Tibial artery (tissue), 4 donors: ENCODE data around the gene VGLL2.
A peak's percentile ranks its signal among the peaks of the same experiment; 100 is the strongest.

Source experiments
- DNase-seq, 2 donors: peaks; one replicate each; pipeline ENCODE4 v3.0.0-alpha.2; 2019
- H3K27ac ChIP-seq, 2 donors: fragments of 200-600 bp; sonication (generic) in 1 of 2; 1 replicate in 1 of 2; 2 replicates in 1 of 2; pipeline ENCODE4 v1.5.1; 2018 to 2019; ENCODE audit warnings: mild to moderate bottlenecking in 1 of 2
- H3K27me3 ChIP-seq, 2 donors: fragments of 200-600 bp; sonication (generic) in 1 of 2; one replicate each; pipeline versions ENCODE4 v1.5.1 to v1.6.0; 2016 to 2019
- H3K36me3 ChIP-seq, 3 donors: fragments of 200-600 bp; sonication (generic) in 2 of 3; one replicate each; pipeline ENCODE4 v1.5.1; 2016 to 2019; ENCODE audit warnings: mild to moderate bottlenecking in 2 of 3
- H3K4me1 ChIP-seq, 4 donors: fragments of 200-600 bp; sonication (generic) in 2 of 4; 1 replicate in 3 of 4; 2 replicates in 1 of 4; pipeline ENCODE4 v1.5.1; 2016 to 2019
- H3K4me3 ChIP-seq, 2 donors: fragments of 200-600 bp; sonication (generic) in 1 of 2; 1 replicate in 1 of 2; 2 replicates in 1 of 2; pipeline ENCODE4 v1.5.1; 2018 to 2019; ENCODE audit warnings: mild to moderate bottlenecking in 2 of 2
- H3K9me3 ChIP-seq, 3 donors: fragments of 200-600 bp; sonication (generic) in 1 of 3; one replicate each; pipeline ENCODE4 v1.5.1; 2016 to 2019
- intact Hi-C: fragments of 100-400 bp; cut with DNase I; formaldehyde crosslinking; loops from one replicate; pipeline ENCODE4 v1.15.0; 2023; ENCODE audit warnings: low total_unique reads
- TF ChIP-seq, protein P1 (sequence below), 2 experiments: fragments of 200-600 bp in 1 of 2; fragments of 450-650 bp in 1 of 2; IDR thresholded peaks; one replicate each; pipeline ENCODE4 v1.5.1; 2017 to 2019; ENCODE audit warnings: antibody characterized with exemption in 2 of 2, mild to moderate bottlenecking in 1 of 2, moderate library complexity in 1 of 2

The VGLL2 gene

DNA sequence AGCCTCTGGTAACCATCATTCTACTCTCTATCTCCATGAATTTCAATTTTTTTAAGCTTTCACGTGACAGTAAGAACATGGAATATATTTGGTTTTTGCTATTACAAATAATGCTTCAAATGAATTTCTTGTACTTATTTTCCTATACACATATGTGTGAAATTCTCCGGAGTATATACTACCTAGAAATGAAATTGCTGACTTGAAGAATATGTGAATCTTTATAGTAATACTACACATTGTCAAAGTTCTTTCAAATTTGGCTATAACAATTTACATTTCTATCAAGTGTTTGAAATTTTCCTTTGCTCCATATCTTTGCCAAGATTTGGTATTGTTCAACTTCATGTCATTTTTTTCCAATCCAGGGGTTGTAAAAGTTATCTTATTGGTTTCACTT is 11.6 kb upstream of the VGLL2 start:
- Histone ChIP-seq H3K9me3 (no peaks in the 10 kb centered on the region), H3K27me3 (no peaks in the 10 kb centered on the region), H3K36me3 (no peaks in the 10 kb centered on the region), H3K4me1 (no peaks in the 10 kb centered on the region), H3K4me3 (no peak overlapping the region), H3K27ac (no peak overlapping the region)
- DNase-seq: no peak
- TF ChIP-seq, protein P1, sequence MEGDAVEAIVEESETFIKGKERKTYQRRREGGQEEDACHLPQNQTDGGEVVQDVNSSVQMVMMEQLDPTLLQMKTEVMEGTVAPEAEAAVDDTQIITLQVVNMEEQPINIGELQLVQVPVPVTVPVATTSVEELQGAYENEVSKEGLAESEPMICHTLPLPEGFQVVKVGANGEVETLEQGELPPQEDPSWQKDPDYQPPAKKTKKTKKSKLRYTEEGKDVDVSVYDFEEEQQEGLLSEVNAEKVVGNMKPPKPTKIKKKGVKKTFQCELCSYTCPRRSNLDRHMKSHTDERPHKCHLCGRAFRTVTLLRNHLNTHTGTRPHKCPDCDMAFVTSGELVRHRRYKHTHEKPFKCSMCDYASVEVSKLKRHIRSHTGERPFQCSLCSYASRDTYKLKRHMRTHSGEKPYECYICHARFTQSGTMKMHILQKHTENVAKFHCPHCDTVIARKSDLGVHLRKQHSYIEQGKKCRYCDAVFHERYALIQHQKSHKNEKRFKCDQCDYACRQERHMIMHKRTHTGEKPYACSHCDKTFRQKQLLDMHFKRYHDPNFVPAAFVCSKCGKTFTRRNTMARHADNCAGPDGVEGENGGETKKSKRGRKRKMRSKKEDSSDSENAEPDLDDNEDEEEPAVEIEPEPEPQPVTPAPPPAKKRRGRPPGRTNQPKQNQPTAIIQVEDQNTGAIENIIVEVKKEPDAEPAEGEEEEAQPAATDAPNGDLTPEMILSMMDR (IDR thresholded peaks at IDR 0.05): no peak
- intact Hi-C loops: no loop called here

DNA sequence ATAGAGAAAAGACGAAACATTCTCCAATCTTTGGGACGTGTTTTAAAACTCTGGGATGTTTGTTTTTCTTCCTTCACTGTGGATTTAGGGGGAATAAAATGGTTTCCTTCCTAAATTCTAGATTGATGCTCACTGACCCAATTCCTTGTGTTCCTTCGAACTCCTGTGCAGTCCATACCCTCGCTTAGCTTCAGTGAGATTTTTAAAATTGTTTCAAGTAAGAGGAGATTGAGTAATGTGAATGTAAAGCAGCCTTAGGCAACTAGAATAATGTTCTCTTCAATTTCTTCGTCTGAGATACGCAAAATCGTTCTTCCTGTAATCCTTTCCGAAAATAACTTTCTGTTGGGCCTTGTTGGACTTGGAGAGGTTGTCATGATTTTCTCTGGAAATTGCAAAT is 2.6 kb upstream of the VGLL2 start:
- intact Hi-C loops: no loop called here
- H3K4me3 ChIP-seq: no peak overlapping the region
- H3K27ac ChIP-seq: no peak overlapping the region
- no peak for DNase-seq
- no peaks in the 10 kb centered on the region for H3K9me3 ChIP-seq
- TF ChIP-seq, protein P1 (IDR thresholded peaks at IDR 0.05): no peak
- H3K4me1 ChIP-seq: peaks cover 0 to 25% (median 22%) of the 10 kb centered on the region in 4 donors
- H3K36me3 ChIP-seq: no peaks in the 10 kb centered on the region
- H3K27me3 ChIP-seq: peaks cover 0 to 61% of the 10 kb centered on the region in 2 donors

DNA sequence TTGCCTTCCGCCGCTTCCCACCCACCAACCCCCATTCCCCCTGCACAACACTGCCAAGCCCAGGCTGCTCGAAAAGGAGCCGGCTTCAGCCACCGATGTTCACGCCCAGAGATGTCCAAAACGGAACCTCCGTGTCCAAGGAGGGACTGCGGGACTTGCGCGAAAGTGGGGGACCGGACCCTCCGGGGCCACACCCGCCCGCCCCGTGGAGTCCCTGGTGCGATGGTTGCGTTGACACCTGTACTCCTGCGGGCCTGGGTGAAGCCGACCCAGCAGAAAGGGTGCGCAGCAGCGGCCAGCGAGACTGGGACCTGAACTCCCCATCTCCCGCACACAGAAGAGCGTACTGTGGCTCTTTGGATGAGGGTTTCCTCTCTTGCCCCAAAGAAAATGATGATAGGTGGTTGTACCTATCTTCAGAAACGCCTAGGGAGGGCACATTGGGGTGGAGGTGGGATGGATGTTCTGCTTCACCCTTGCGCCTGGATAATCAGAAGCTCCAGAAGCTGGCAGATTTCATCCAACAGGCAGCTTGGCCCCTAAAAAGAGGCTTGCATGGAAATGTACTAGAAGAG is 1.9 kb upstream of the VGLL2 start:
- TF ChIP-seq, protein P1 (IDR thresholded peaks at IDR 0.05): no peak
- no peak for DNase-seq
- H3K27me3 ChIP-seq: peaks cover 0 to 67% of the 10 kb centered on the region in 2 donors

DNA sequence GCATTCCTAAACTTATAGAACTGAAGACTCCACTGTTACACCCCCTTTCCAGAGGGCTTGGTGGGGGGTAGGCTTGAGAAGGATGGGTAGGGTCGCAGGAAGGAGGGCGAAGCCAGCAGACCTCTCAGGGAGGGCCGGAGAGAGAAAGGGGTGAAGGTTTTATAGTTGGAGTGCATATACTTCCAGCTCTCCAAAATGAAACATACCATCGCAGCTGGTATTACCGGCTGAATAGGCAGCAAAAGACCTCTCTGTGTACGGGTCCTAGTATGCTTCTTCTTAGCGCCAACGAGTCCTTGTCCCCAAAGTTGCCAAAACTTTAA is 1.0 kb upstream of the VGLL2 start:
- TF ChIP-seq, protein P1 (IDR thresholded peaks at IDR 0.05): no peak
- Histone ChIP-seq H3K36me3 (no peaks in the 10 kb centered on the region), H3K27me3 (peaks cover 0 to 76% of the 10 kb centered on the region in 2 donors), H3K4me3 (peak overlapping the region; percentile 46 to 54), H3K9me3 (no peaks in the 10 kb centered on the region), H3K27ac (no peak overlapping the region), H3K4me1 (peaks cover 0 to 25% (median 22%) of the 10 kb centered on the region in 4 donors)
- intact Hi-C loops: no loop called here
- DNase-seq: no peak

More for the DNA sequence above, 1.9 kb upstream of the VGLL2 start:
- intact Hi-C loops: no loop called here
- Histone ChIP-seq H3K4me1 (peaks cover 0 to 25% (median 22%) of the 10 kb centered on the region in 4 donors), H3K4me3 (no peak overlapping the region), H3K9me3 (no peaks in the 10 kb centered on the region), H3K27ac (no peak overlapping the region), H3K36me3 (no peaks in the 10 kb centered on the region)

DNA sequence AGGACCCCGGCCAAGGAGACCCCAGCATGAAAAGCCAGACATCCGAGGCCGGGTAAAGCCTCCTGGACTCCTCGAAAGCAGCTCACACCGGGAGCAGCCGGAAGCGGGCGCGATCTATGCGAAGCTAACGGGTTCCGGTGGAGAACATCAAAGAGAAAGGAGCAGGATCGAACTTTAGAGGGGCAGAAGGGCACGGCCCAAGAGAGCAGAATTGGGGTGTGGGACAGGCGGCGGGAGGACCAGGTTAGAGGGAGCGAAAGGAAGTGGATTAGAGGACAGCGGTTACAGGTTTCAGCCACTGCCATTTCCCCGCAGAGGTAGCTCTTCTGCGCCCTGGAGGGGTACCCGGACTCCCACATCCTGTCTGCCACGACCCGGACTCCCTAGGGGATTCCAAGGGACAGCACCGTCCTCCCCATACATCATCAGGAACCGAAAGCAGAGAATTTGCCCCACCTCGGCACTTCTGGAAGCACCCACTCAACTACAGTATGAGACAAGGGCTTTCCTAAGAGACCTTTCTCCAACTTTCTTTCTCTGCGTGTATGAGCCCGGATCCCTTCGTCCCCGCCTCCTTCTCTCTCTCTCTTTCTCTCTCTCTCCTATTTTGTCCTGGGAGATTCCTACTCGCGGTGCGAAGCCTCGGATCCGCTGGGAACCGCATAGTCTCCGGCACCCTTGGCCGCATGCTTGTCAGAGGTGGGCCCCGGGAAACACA is 507 bp upstream of the VGLL2 start:
- H3K27ac ChIP-seq: no peak overlapping the region
- no peaks in the 10 kb centered on the region for H3K9me3 ChIP-seq
- no peak for DNase-seq

More for the DNA sequence above, 507 bp upstream of the VGLL2 start:
- intact Hi-C loops: no loop called here
- Histone ChIP-seq H3K4me1 (peaks cover 0 to 27% (median 24%) of the 10 kb centered on the region in 4 donors), H3K4me3 (peak overlapping the region; percentile 46 to 54), H3K36me3 (no peaks in the 10 kb centered on the region), H3K27me3 (peaks cover 0 to 81% of the 10 kb centered on the region in 2 donors)
- TF ChIP-seq, protein P1 (IDR thresholded peaks at IDR 0.05): no peak
